GM12891 (cell line): Measurements from ENCODE around the gene NLGN1.

Source experiments
- POLR2A ChIP-seq: IDR thresholded peaks from 2 replicates; pipeline ENCODE4 v1.6.1; 2011; ENCODE audit warnings: low read depth, low read length, control low read depth
- POLR2AphosphoS5 ChIP-seq: IDR thresholded peaks from 2 replicates; pipeline ENCODE4 v1.6.1; 2011; ENCODE audit warnings: low read depth, low read length, control low read depth

- TF ChIP-seq POLR2A (no peak), POLR2AphosphoS5 (no peak)
These were observed 850.2 kb downstream of the NLGN1 start for GRCh38 chr3:174247687-174248152.
